RWPE1 (cell line): Measurements from ENCODE around the gene AGAP1.

ENCODE experiments used
- CTCF ChIA-PET: fragments of 350-600 bp; sonication (Branson Sonifier 250); formaldehyde crosslinking; extraction: SDS; loops from one replicate; lab custom pipeline; 2021; lab: Yijun Ruan, JAX
- POLR2A ChIA-PET: fragments of 400-600 bp; formaldehyde crosslinking; extraction: SDS; loops from one replicate; lab custom pipeline; 2020; ENCODE audit warnings: antibody characterized with exemption; ENCODE audit not compliant: low non-redundant PET; lab: Yijun Ruan, JAX
- DNase-seq: peaks from one replicate; pipeline ENCODE4 v3.0.0; 2012; ENCODE audit warnings: low spot score
- H3K27ac ChIP-seq: fragments of 450-650 bp; 2 replicates; pipeline ENCODE4 v1.5.1; 2017
- CTCF ChIP-seq: fragments of 450-650 bp; conservative IDR thresholded peaks from 2 replicates; pipeline ENCODE4 v1.5.1; 2017; ENCODE audit warnings: low read depth, mild to moderate bottlenecking

Gene AGAP1

GRCh38 chr2:236169151-236169721 is 675.4 kb downstream of the AGAP1 start:
- ChIA-PET CTCF (interaction anchor here (0.7 to 1.1 kb wide), 3 partner anchors 11 to 335 kb away, joined by 3 to 4 read pairs (median 3); no protein-coding TSS in a partner anchor), POLR2A (no interaction called here)
- TF ChIP-seq CTCF: no peak
- no peak overlapping the region for H3K27ac ChIP-seq
- DNase-seq: no peak

- POLR2A ChIA-PET: no interaction called here
- DNase-seq: no peak
- no peak overlapping the region for H3K27ac ChIP-seq
- no peak for TF ChIP-seq CTCF
- CTCF ChIA-PET: interaction anchor here (0.7 to 1.4 kb wide), 2 partner anchors 336 to 390 kb away, joined by 3 to 4 read pairs; no protein-coding TSS in a partner anchor
Observed at GRCh38 chr2:236169741-236170589, 676.1 kb downstream of the AGAP1 start.

- CTCF ChIA-PET: interaction anchor here (1.4 to 1.9 kb wide), 2 partner anchors 10 to 391 kb away, joined by 4 to 6 read pairs; no protein-coding TSS in a partner anchor
- TF ChIP-seq CTCF: no peak
- DNase-seq: no peak
- POLR2A ChIA-PET: no interaction called here
- no peak overlapping the region for H3K27ac ChIP-seq
Observed at GRCh38 chr2:236170590-236171165, 676.8 kb downstream of the AGAP1 start.

GRCh38 chr2:236171181-236171679 is 677.4 kb downstream of the AGAP1 start:
- TF ChIP-seq CTCF: no peak
- ChIA-PET CTCF (interaction anchor here (0.7 to 1.9 kb wide), 3 partner anchors 9 to 392 kb away, joined by 4 to 6 read pairs (median 4); no protein-coding TSS in a partner anchor), POLR2A (no interaction called here)
- no peak for DNase-seq
- H3K27ac ChIP-seq: no peak overlapping the region

GRCh38 chr2:236171680-236172254 is 677.9 kb downstream of the AGAP1 start:
- H3K27ac ChIP-seq: no peak overlapping the region
- no peak for DNase-seq
- CTCF ChIA-PET: interaction anchor here (0.7 to 1.9 kb wide), 2 partner anchors 9 to 385 kb away, joined by 4 to 6 read pairs; no protein-coding TSS in a partner anchor
- POLR2A ChIA-PET: no interaction called here
- no peak for TF ChIP-seq CTCF
